Suprapubic skin (tissue), 4 donors: ENCODE measurements around the gene NSMCE3.

Source experiments
- CTCF ChIP-seq, 2 donors: fragments of 200-600 bp in 1 of 2; fragments of 450-650 bp in 1 of 2; sonication (generic) in 1 of 2; IDR thresholded peaks; one replicate each; pipeline ENCODE4 v1.5.1; 2016 to 2019; ENCODE audit warnings: antibody characterized with exemption in 2 of 2, mild to moderate bottlenecking in 1 of 2, moderate library complexity in 1 of 2
- POLR2A ChIP-seq, 2 donors: fragments of 450-650 bp; IDR thresholded peaks; one replicate each; pipeline ENCODE4 v1.6.1; 2017; ENCODE audit warnings: antibody characterized with exemption in 2 of 2, mild to moderate bottlenecking in 2 of 2, moderate library complexity in 2 of 2
- POLR2AphosphoS5 ChIP-seq, 3 donors: sonication (generic); formaldehyde crosslinking; IDR thresholded peaks; one replicate each; pipeline ENCODE4 v1.6.1; 2017; ENCODE audit warnings: antibody characterized with exemption in 3 of 3

GRCh38 chr15:29305556-29305955 lies 35.9 kb upstream of the NSMCE3 start:
- TF ChIP-seq CTCF (IDR thresholded peaks at IDR 0.05) (no peak), POLR2A (IDR thresholded peaks at IDR 0.05) (no peak), POLR2AphosphoS5 (IDR thresholded peaks at IDR 0.05) (no peak)
